Muscle layer of colon (tissue), 2 donors: ENCODE data around the gene CNTNAP5.

Source experiments
- H3K27ac ChIP-seq: one replicate; pipeline ENCODE4 v1.7.0; 2013; ENCODE audit warnings: low read depth, mild to moderate bottlenecking, low read length, moderate library complexity
- H3K27me3 ChIP-seq, 2 donors: one replicate each; pipeline ENCODE4 v1.7.0; 2013; ENCODE audit warnings: low read length in 2 of 2, mild to moderate bottlenecking in 2 of 2; ENCODE audit not compliant: insufficient read depth in 2 of 2, control insufficient read depth in 1 of 2
- H3K36me3 ChIP-seq: one replicate; pipeline ENCODE4 v1.7.0; 2013; ENCODE audit warnings: mild to moderate bottlenecking, low read length; ENCODE audit not compliant: insufficient read depth
- H3K4me1 ChIP-seq: one replicate; pipeline ENCODE4 v1.7.0; 2013; ENCODE audit warnings: mild to moderate bottlenecking, low read length; ENCODE audit not compliant: insufficient read depth
- H3K4me3 ChIP-seq, 2 donors: one replicate each; pipeline ENCODE4 v1.7.0; 2013; ENCODE audit warnings: low read length in 2 of 2, low read depth in 1 of 2, mild to moderate bottlenecking in 1 of 2, moderate library complexity in 1 of 2
- H3K9ac ChIP-seq: one replicate; pipeline ENCODE4 v1.7.0; 2013; ENCODE audit warnings: low read length
- H3K9me3 ChIP-seq: one replicate; pipeline ENCODE4 v1.7.0; 2013; ENCODE audit warnings: mild to moderate bottlenecking, low read length
- donor health status: abdominal sarcoma.
- donor health status: Adenocarcinoma of cecum.

The CNTNAP5 gene

DNA sequence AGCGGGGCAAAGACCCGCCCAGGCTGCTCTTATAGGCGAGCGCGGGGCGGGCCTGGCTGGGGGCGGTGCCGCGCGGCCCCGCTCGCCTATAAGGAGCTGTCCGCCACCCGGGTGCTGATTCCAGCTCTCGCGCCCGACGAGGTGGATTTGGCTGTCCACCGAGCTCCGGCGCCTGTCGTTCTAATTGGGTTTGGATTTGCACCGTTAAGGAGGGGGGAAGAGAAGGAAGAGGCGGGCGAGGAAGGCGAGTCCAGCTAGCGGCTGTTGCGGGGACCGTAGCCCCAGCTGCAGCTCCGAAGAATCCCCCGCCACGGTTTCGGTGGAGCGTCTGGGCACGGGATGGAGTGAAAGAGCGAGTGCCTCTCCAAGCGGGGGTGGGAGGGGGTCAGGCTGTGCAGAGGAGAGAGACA lies at the start of gene CNTNAP5:
Gene CNTNAP5 (plus strand): TSS at position 117 of the 410 bp plus-strand sequence. CDS start 364 bp downstream, outside the sequence.
- Histone ChIP-seq H3K9me3 (no peaks in the 10 kb centered on the region), H3K9ac (no peak within 1 kb of the TSS), H3K27ac (no peak within 1 kb of the TSS), H3K27me3 (peaks cover 16 to 24% of the 10 kb centered on the region in 2 donors), H3K36me3 (no peaks in the 10 kb centered on the region), H3K4me1 (no peaks in the 10 kb centered on the region), H3K4me3 (no peak within 1 kb of the TSS)

DNA sequence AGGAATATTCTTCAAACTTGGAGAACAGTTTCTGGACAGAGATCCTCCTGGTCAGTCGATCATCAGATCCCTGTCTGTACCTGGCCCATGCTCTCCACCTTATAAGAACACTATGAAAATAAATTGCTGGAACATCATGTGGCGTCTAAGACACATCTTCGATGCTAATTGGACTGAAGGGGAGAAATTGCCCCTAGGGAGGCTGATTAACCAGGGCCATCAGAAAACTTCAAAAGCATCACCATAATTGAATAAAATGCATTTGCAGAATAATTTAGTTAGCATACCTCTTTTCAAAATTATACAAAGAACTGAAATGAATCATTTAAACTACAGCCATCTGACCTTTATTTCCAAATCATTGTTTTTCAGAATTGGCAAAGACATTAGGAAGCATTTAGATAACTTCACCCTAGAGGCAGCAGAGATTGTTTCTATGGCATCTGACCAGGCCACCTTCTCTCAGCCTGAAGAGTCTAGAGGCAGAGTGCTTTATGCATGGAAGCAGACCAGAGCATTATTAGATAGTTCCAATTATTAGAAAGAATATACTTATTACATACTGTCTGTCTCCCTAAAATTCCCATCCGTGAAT lies 48.9 kb upstream of the CNTNAP5 start:
- Histone ChIP-seq H3K4me3 (no peak overlapping the region), H3K4me1 (no peaks in the 10 kb centered on the region), H3K9ac (no peak overlapping the region), H3K36me3 (no peaks in the 10 kb centered on the region), H3K27me3 (no peaks in the 10 kb centered on the region), H3K27ac (no peak overlapping the region), H3K9me3 (no peaks in the 10 kb centered on the region)

DNA sequence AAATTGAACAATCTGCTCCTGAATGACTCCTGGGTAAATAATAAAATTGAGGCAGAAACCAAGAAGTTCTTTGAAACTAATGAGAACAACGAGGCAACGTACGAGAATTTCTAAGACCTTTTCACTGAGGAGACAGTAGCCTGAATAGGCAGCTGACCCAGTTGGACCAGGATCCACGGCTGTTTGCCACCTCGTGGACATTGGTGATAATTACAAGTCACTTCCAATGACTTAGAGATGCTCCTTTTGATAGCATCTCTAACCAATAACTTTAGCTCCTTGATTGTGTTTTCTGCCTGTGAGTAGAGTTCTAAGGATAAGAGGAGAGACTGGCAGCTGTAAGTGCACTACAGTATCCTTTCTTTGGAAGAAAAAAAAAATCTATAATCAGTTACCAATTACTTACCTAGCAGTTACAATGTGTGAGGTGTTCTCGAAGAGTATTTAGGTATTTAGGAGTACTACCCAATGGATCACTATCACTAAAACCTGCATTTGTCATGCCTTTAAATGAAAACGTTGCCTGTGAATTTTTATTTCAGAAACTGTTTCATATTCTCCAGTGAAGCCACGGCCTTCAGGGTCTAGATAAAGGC lies 31.3 kb upstream of the CNTNAP5 start:
- Histone ChIP-seq H3K27me3 (no peaks in the 10 kb centered on the region), H3K9me3 (no peaks in the 10 kb centered on the region), H3K36me3 (no peaks in the 10 kb centered on the region)

DNA sequence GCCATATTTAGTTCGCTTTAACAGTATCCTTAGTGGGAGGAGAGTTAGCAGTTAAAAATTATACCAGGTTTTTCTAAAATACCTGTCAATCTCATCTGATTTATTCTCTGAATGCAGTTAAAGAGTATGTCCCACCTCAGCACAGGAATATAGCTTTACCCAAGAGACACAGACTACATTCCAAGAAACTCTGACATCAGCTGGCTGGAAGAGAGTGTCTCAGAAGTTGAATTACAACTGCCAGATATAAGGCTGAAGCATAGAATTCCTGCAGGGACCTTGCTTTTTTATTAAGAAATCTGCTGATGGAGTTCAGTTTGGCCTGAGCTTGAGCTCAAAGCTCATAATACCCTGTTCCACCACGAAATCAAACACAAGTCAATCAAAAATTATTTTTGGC lies 25.4 kb upstream of the CNTNAP5 start:
- Histone ChIP-seq H3K9ac (no peak overlapping the region), H3K27ac (no peak overlapping the region), H3K4me3 (no peak overlapping the region), H3K9me3 (no peaks in the 10 kb centered on the region), H3K4me1 (no peaks in the 10 kb centered on the region), H3K36me3 (no peaks in the 10 kb centered on the region), H3K27me3 (no peaks in the 10 kb centered on the region)

More for the DNA sequence above, 31.3 kb upstream of the CNTNAP5 start:
- Histone ChIP-seq H3K9ac (no peak overlapping the region), H3K27ac (no peak overlapping the region), H3K4me1 (no peaks in the 10 kb centered on the region), H3K4me3 (no peak overlapping the region)

DNA sequence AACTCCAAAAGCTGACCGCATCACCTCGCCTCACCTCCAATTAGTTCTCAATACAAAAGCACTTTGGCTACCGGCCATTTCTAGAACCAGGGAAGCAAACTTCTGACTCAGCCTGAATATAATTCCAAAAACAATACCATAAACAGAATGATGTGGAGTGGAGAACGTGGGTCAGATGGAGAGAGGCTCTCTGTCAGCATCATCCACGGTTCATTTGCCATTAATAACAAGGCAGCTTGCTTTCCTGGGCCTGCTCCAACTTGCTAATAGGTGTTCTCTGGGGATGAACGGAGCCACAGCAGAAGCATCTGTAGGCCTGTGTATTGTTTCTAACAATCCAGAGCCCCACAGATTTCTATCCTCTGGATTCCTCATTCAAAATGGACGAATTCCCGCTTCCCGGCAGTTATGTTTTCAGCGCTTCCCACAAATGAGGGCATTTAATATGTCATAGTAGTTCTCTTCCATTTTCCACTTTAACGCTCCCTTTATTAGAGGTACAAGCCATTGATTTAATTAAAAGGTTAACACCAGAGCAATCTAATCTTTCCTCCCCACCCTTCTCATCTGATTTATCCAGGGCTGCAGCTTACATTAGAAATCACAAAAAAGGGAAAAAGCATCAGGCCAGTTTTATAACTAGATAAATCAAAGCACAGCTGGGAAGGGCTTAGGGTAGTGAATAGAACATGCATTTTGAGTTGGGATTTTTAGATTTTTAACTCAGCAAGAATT lies 23.2 kb upstream of the CNTNAP5 start:
- Histone ChIP-seq H3K27ac (no peak overlapping the region), H3K4me3 (no peak overlapping the region), H3K36me3 (no peaks in the 10 kb centered on the region), H3K4me1 (no peaks in the 10 kb centered on the region), H3K9ac (no peak overlapping the region), H3K27me3 (no peaks in the 10 kb centered on the region), H3K9me3 (no peaks in the 10 kb centered on the region)

DNA sequence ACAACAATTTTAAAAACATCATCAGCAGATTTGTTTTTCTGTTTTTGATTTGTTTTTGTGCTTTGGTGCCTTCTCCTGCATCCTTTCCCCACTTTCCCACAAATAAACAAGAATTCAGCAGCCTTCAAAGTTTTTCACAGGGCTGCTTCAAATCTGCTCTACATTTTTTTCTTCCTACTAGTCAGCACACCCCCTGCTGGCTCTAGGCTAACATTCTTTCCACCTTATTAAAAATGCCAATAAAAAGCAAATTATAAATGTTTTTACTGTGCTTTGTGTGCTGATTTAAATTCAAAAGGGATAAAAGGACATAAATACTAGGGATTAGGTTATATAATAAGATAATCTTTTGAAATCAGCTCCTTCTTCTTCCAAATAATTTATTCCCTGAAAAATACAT lies 6.2 kb upstream of the CNTNAP5 start:
- Histone ChIP-seq H3K36me3 (no peaks in the 10 kb centered on the region), H3K27ac (no peak overlapping the region)

DNA sequence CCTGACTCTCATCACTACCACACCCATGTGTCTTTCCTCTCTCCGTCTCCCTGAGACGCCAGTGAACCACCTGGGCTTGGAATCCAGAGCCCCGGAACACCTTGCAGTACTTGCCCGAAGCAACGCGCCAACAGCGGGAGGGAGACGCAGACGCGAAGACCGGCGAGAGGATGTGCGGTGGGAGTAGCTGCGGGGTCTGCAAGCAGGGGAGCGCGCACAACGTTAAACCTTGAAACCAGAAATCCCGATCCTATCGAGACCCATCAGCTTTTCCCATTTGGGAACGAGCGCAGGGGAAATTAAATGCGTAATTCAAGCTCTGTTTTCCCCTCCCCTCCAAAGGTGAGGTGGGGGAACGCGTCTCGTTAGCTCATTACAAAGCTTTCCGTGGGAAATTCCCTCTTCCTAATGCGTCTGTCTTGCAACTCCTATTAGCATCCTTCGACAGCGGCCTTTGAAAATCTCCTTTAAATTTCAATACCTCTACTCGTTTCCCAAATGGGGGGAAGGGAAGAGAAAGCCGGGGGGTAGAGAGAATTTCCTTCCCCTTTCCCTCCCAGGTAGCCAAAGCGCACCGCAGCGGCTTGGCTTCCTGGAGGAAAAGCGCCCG lies 421 bp upstream of the CNTNAP5 start:
- Histone ChIP-seq H3K27me3 (peaks cover 16 to 24% of the 10 kb centered on the region in 2 donors), H3K4me1 (no peaks in the 10 kb centered on the region), H3K9me3 (no peaks in the 10 kb centered on the region), H3K27ac (no peak overlapping the region), H3K4me3 (no peak overlapping the region), H3K9ac (no peak overlapping the region), H3K36me3 (no peaks in the 10 kb centered on the region)

More for the DNA sequence above, 6.2 kb upstream of the CNTNAP5 start:
- no peak overlapping the region for H3K4me3 ChIP-seq
- H3K9ac ChIP-seq = no peak overlapping the region
- H3K9me3 ChIP-seq = no peaks in the 10 kb centered on the region
- H3K27me3 ChIP-seq = peaks cover 0 to 5% of the 10 kb centered on the region in 2 donors
- H3K4me1 ChIP-seq = no peaks in the 10 kb centered on the region

DNA sequence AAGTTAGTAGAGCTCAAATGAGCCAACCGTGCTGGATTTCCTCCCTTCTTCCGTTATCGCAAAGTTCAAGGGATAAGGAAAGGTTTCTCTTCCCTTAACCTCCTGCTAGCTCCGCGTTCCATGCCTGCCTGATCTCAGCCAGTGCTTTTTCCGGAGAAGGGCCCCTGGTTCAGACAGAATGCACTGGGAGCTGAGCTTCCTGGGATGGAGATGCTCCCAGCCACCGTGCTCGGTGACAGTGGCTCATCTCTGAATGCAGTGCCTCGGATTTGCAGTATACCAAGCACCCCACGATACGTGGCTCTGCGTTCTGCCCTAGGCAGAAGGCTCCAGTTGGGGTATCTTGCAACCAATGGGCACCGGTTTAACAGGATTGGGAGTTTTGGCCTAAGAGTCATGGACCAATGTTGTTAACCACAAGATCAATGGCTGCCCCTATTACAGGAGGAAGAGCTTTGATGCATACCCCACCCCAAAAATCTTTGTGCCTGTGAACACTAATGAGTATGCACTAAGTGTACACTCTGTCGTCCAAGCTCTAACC lies 876 bp downstream of the CNTNAP5 start:
- H3K9me3 ChIP-seq = no peaks in the 10 kb centered on the region
- H3K36me3 ChIP-seq = no peaks in the 10 kb centered on the region
- no peaks in the 10 kb centered on the region for H3K4me1 ChIP-seq
- H3K27ac ChIP-seq = no peak overlapping the region
- H3K9ac ChIP-seq = no peak overlapping the region
- no peak overlapping the region for H3K4me3 ChIP-seq
- H3K27me3 ChIP-seq = peaks cover 16 to 24% of the 10 kb centered on the region in 2 donors

DNA sequence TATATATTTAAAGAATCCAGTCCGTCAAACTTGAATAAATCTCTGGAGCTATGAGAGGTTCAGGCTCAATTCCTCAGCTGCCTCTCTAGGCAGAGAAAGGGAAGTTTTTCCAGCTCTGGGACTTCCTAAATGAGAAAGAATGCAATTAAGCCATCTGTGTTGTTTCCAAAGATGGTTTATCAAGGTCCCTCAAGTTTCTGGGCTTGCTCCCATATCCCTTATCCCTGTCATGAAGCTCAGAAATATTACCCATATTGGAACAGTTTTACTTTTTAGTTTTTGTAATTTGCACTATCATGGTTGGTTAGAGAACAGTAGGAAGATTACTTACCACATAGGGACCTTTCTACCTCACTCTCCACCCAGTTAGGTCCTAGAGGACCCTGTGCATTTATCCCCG lies 1.4 kb downstream of the CNTNAP5 start:
- Histone ChIP-seq H3K4me3 (no peak overlapping the region), H3K36me3 (no peaks in the 10 kb centered on the region), H3K9ac (no peak overlapping the region), H3K4me1 (no peaks in the 10 kb centered on the region), H3K27me3 (peaks cover 16 to 24% of the 10 kb centered on the region in 2 donors), H3K9me3 (no peaks in the 10 kb centered on the region), H3K27ac (no peak overlapping the region)

DNA sequence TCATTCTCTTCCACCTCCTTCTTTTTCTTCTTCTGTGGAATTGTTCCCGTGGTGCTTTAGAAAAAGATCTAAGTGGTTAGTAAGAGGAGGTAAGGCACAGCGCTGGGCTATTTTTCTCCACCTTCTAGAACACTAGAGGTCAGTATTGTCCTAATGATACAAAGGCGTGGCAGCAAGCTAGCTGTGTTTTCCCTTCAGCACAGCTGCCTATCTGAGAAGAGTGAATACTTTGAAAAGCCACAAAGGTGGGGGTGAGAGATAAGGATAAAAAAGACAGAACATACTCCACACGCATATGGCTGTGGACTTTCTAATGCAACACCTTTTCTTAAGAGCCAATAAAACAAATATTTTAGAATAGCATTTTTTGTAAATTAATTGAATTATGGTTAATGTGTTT lies 2.1 kb downstream of the CNTNAP5 start:
- Histone ChIP-seq H3K27me3 (peaks cover 16 to 24% of the 10 kb centered on the region in 2 donors), H3K9ac (no peak overlapping the region), H3K27ac (no peak overlapping the region), H3K4me3 (no peak overlapping the region), H3K36me3 (no peaks in the 10 kb centered on the region), H3K4me1 (no peaks in the 10 kb centered on the region), H3K9me3 (no peaks in the 10 kb centered on the region)

DNA sequence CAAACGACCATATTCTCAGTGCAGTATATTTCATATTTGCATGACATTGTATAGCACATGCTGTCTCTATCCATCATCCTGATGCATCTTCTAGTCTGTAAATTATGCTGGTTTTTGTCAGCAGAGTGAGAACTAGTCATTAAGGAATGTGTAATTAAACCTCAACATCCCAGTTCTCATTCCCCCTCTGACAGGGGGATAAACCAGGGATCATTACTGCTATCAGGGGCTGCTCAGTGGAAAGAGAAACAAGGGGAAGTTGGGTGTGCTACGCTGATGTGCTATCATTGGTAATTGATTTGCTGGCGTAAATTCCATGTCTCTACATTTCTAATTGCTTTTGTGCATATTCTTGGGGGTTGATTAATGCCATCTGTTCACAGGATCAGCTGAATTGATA lies 7.7 kb downstream of the CNTNAP5 start:
- H3K9ac ChIP-seq = no peak overlapping the region
- H3K4me1 ChIP-seq = no peaks in the 10 kb centered on the region
- no peaks in the 10 kb centered on the region for H3K27me3 ChIP-seq
- H3K9me3 ChIP-seq = no peaks in the 10 kb centered on the region
- H3K4me3 ChIP-seq = no peak overlapping the region
- H3K27ac ChIP-seq = no peak overlapping the region
- no peaks in the 10 kb centered on the region for H3K36me3 ChIP-seq
